ENCODE results near the gene GFI1B.

- TF ChIP-seq, protein P1, sequence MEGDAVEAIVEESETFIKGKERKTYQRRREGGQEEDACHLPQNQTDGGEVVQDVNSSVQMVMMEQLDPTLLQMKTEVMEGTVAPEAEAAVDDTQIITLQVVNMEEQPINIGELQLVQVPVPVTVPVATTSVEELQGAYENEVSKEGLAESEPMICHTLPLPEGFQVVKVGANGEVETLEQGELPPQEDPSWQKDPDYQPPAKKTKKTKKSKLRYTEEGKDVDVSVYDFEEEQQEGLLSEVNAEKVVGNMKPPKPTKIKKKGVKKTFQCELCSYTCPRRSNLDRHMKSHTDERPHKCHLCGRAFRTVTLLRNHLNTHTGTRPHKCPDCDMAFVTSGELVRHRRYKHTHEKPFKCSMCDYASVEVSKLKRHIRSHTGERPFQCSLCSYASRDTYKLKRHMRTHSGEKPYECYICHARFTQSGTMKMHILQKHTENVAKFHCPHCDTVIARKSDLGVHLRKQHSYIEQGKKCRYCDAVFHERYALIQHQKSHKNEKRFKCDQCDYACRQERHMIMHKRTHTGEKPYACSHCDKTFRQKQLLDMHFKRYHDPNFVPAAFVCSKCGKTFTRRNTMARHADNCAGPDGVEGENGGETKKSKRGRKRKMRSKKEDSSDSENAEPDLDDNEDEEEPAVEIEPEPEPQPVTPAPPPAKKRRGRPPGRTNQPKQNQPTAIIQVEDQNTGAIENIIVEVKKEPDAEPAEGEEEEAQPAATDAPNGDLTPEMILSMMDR (conservative IDR thresholded peaks at IDR 0.05): no peak
- no peak for TF ChIP-seq ZFX (IDR thresholded peaks at IDR 0.05)
Measured at GRCh38 chr9:133031130-133031422, 52.6 kb downstream of the GFI1B start.
